KMS-11 (cell line): Measurements from ENCODE around the gene CALHM3.

Source experiments
- H2AFZ ChIP-seq: fragments of 200-600 bp; sonication (generic); 2 replicates; pipeline ENCODE4 v1.6.1; 2016; ENCODE audit warnings: antibody characterized with exemption, mixed run types, low read depth
- H3K27ac ChIP-seq: fragments of 200-600 bp; sonication (generic); 2 replicates; pipeline ENCODE4 v1.6.1; 2016; ENCODE audit warnings: mild to moderate bottlenecking, mixed run types
- H3K27me3 ChIP-seq: fragments of 200-600 bp; sonication (generic); 2 replicates; pipeline ENCODE4 v1.6.1; 2017; ENCODE audit warnings: mild to moderate bottlenecking, low read depth, mixed run types, moderate library complexity; ENCODE audit not compliant: insufficient read depth
- H3K36me3 ChIP-seq: fragments of 200-600 bp; sonication (generic); 2 replicates; pipeline ENCODE4 v1.6.1; 2017; ENCODE audit warnings: mild to moderate bottlenecking, mixed run types; ENCODE audit not compliant: insufficient read depth
- H3K4me1 ChIP-seq: fragments of 200-600 bp; sonication (generic); 2 replicates; pipeline ENCODE4 v1.6.1; 2016; ENCODE audit warnings: mild to moderate bottlenecking, low read depth, mixed run types; ENCODE audit not compliant: poor library complexity, severe bottlenecking
- H3K4me2 ChIP-seq: fragments of 200-600 bp; sonication (generic); 2 replicates; pipeline ENCODE4 v1.7.0; 2016; ENCODE audit warnings: mild to moderate bottlenecking, mixed run types
- H3K4me3 ChIP-seq: fragments of 200-600 bp; sonication (generic); IDR thresholded peaks from 2 replicates; pipeline ENCODE4 v1.6.1; 2017; ENCODE audit warnings: low read depth, low read length, mixed read lengths; ENCODE audit not compliant: insufficient read depth
- H3K79me2 ChIP-seq: fragments of 200-600 bp; sonication (generic); 2 replicates; pipeline ENCODE4 v1.6.1; 2016; ENCODE audit warnings: low read depth, mixed run types; ENCODE audit not compliant: insufficient read depth
- H3K9ac ChIP-seq: fragments of 200-600 bp; sonication (generic); 2 replicates; pipeline ENCODE4 v1.6.1; 2016; ENCODE audit warnings: mild to moderate bottlenecking, mixed run types
- H4K20me1 ChIP-seq: fragments of 200-600 bp; sonication (generic); 2 replicates; pipeline ENCODE4 v1.6.1; 2016; ENCODE audit warnings: mild to moderate bottlenecking, mixed run types; ENCODE audit not compliant: insufficient read depth
- CTCF ChIP-seq: fragments of 200-600 bp; sonication (generic); conservative IDR thresholded peaks from 2 replicates; pipeline ENCODE4 v1.6.1; 2017; ENCODE audit warnings: low read depth, mild to moderate bottlenecking, antibody characterized with exemption, low read length, moderate library complexity, mixed read lengths

The CALHM3 gene

GRCh38 chr10:103519798-103520197 is 40.8 kb upstream of the CALHM3 start:
- Histone ChIP-seq H3K4me3 (no peak overlapping the region), H3K4me2 (no peak overlapping the region), H3K36me3 (no peaks in the 10 kb centered on the region), H2AFZ (no peak overlapping the region), H3K27me3 (no peaks in the 10 kb centered on the region; the same call in 1 of the 2 replicates), H3K9ac (no peak overlapping the region), H3K4me1 (peaks cover 8% of the 10 kb centered on the region), H3K27ac (no peak overlapping the region), H4K20me1 (no peaks in the 10 kb centered on the region), H3K79me2 (no peaks in the 10 kb centered on the region)
- no peak for TF ChIP-seq CTCF

DNA sequence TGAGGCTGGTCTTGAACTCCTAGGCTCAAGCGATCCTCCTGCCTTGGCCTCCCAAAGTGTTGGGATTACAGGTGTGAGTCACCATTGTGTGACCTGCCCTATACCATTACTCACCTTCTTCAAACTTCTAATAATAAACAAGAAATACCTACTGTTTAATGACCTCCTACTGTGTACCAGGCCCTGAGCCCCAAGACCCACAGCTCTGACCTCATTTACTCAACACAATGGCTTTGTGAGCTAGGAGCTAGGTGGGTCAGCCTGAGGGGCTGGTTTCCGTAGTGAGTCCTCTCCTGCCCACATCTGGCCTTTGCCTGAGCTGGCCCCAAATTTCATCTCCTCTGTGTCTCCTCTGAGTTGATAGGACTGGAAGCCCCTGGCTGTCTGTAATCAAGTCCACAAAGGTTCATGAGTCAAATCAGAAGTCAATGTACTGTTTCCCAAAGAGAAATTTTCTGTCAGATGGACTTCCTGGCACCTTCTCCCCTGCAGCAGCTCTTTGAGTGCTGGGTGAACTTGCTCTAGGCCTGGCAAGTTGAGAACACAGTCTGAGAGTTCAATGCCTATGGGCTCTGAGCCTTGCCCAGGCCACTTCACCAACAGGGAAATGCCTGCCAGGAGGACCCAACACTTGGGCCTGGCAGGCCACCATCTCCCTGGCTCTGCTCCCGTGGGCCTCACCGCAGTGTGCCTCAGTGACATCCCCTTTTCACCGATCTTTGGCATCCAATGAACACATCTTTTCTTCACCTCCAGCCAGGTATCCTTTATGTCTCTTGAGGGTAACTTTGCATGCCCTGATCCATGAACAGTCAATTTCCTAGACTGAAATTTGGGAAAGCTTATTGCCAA is 38.4 kb upstream of the CALHM3 start:
- Histone ChIP-seq H3K4me2 (no peak overlapping the region), H3K79me2 (no peaks in the 10 kb centered on the region), H4K20me1 (no peaks in the 10 kb centered on the region), H3K27me3 (no peaks in the 10 kb centered on the region; the same call in 1 of the 2 replicates), H3K9ac (no peak overlapping the region), H3K36me3 (no peaks in the 10 kb centered on the region), H2AFZ (no peak overlapping the region), H3K4me3 (no peak overlapping the region), H3K27ac (no peak overlapping the region), H3K4me1 (peaks cover 12% of the 10 kb centered on the region)
- TF ChIP-seq CTCF: no peak

- no peaks in the 10 kb centered on the region for H3K79me2 ChIP-seq
- no peaks in the 10 kb centered on the region for H3K36me3 ChIP-seq
- no peaks in the 10 kb centered on the region; the same call in 1 of the 2 replicates for H3K27me3 ChIP-seq
- no peak overlapping the region for H2AFZ ChIP-seq
- TF ChIP-seq CTCF: no peak
- H3K4me1 ChIP-seq: peaks cover 12% of the 10 kb centered on the region
- no peak overlapping the region for H3K27ac ChIP-seq
- H3K4me3 ChIP-seq: no peak overlapping the region
- no peak overlapping the region for H3K4me2 ChIP-seq
- no peaks in the 10 kb centered on the region for H4K20me1 ChIP-seq
- no peak overlapping the region for H3K9ac ChIP-seq
Observed at GRCh38 chr10:103514244-103514643, 35.2 kb upstream of the CALHM3 start.

- no peaks in the 10 kb centered on the region for H3K36me3 ChIP-seq
- H3K9ac ChIP-seq: no peak overlapping the region
- no peaks in the 10 kb centered on the region for H4K20me1 ChIP-seq
- no peak overlapping the region for H3K27ac ChIP-seq
- no peak overlapping the region for H3K4me2 ChIP-seq
- peaks cover 12% of the 10 kb centered on the region for H3K4me1 ChIP-seq
- H3K4me3 ChIP-seq: no peak overlapping the region
- no peaks in the 10 kb centered on the region for H3K79me2 ChIP-seq
- TF ChIP-seq CTCF: no peak
- H3K27me3 ChIP-seq: no peaks in the 10 kb centered on the region; the same call in 1 of the 2 replicates
- no peak overlapping the region for H2AFZ ChIP-seq
Observed at GRCh38 chr10:103513380-103514060, 34.5 kb upstream of the CALHM3 start.
